ENCODE data around the gene DUSP1. TPM values are rescaled to one million over a fixed set of nuclear protein-coding genes. Genes with fewer than 3 reads are reported as not detected.

The DUSP1 gene
- total RNA-seq, 1 donor from 2014 or later: 2,876 TPM

GRCh38 chr5:172802112-172802511, 31.1 kb upstream of the DUSP1 start:
- Histone ChIP-seq H3K9me3 (no peaks in the 10 kb centered on the region), H3K4me1 (peaks cover 45% of the 10 kb centered on the region), H3K27me3 (no peaks in the 10 kb centered on the region), H3K36me3 (no peaks in the 10 kb centered on the region), H3K4me3 (no peak overlapping the region), H3K27ac (peak overlapping the region; percentile 92)
- intact Hi-C loops (cut with DNase I): no loop called here
- no peak for DNase-seq (ENCODE audit: extremely low spot score in 2 of 2)
- TF ChIP-seq POLR2AphosphoS5 (IDR thresholded peaks at IDR 0.05; ENCODE audit: insufficient read depth in 1 of 2, low read depth in 1 of 2) (no peak), CTCF (IDR thresholded peaks at IDR 0.05) (no peak), POLR2A (IDR thresholded peaks at IDR 0.05) (no peak)

GRCh38 chr5:172801179-172801671, 30.2 kb upstream of the DUSP1 start:
- Histone ChIP-seq H3K27me3 (no peaks in the 10 kb centered on the region), H3K4me3 (no peak overlapping the region), H3K9me3 (no peaks in the 10 kb centered on the region), H3K27ac (peak overlapping the region; percentile 92), H3K4me1 (peaks cover 44% of the 10 kb centered on the region), H3K36me3 (no peaks in the 10 kb centered on the region)
- DNase-seq (ENCODE audit: extremely low spot score in 2 of 2): no peak
- intact Hi-C loops (cut with DNase I): no loop called here
- no peak for TF ChIP-seq CTCF (IDR thresholded peaks at IDR 0.05)
- peak in 1 of 2 donors; percentile 33 for TF ChIP-seq POLR2AphosphoS5 (IDR thresholded peaks at IDR 0.05; ENCODE audit: insufficient read depth in 1 of 2, low read depth in 1 of 2)

DNA sequence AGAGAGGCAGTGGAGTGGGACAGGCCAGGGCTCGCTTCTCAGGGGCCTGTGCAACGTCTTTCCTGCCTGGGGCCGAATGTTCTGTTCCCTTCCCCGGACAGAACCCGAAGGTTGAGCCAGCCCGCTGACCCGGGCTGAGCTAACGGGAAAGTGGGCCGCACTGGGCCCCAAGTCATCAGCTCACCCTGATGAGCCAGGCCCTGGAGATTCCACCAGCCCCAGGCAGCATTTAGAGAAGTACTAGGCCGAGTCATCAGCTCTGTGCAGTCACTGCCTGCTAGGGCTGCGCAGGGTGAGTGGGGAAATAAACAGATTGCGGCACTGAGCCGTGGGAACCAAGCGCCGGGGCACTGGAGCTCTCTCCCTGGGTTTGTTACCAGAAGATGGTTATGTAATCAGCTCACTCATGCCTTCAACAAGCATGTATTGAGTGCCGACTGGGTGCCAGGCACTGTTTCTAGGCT, 29.1 kb upstream of the DUSP1 start:
- intact Hi-C loops (cut with DNase I): no loop called here
- Histone ChIP-seq H3K9me3 (no peaks in the 10 kb centered on the region), H3K27ac (peak overlapping the region; percentile 92), H3K27me3 (no peaks in the 10 kb centered on the region), H3K4me1 (peaks cover 52% of the 10 kb centered on the region), H3K4me3 (no peak overlapping the region), H3K36me3 (no peaks in the 10 kb centered on the region)
- DNase-seq (ENCODE audit: extremely low spot score in 2 of 2): peak in 1 of 2 donors; percentile 89
- no peak for TF ChIP-seq POLR2A (IDR thresholded peaks at IDR 0.05)
- TF ChIP-seq CTCF (IDR thresholded peaks at IDR 0.05): no peak
- peak in 1 of 2 donors; percentile 58 for TF ChIP-seq POLR2AphosphoS5 (IDR thresholded peaks at IDR 0.05; ENCODE audit: insufficient read depth in 1 of 2, low read depth in 1 of 2)

GRCh38 chr5:172799416-172799815, 28.4 kb upstream of the DUSP1 start:
- intact Hi-C loops (cut with DNase I): loop anchor here (5.0 kb wide), 1 partner anchor 73 kb away; no protein-coding TSS in a partner anchor
- Histone ChIP-seq H3K36me3 (no peaks in the 10 kb centered on the region), H3K4me3 (no peak overlapping the region), H3K27me3 (no peaks in the 10 kb centered on the region), H3K9me3 (no peaks in the 10 kb centered on the region), H3K4me1 (peaks cover 59% of the 10 kb centered on the region), H3K27ac (peak overlapping the region; percentile 92)
- TF ChIP-seq POLR2A (IDR thresholded peaks at IDR 0.05): no peak
- TF ChIP-seq CTCF (IDR thresholded peaks at IDR 0.05): no peak
- no peak for TF ChIP-seq POLR2AphosphoS5 (IDR thresholded peaks at IDR 0.05; ENCODE audit: insufficient read depth in 1 of 2, low read depth in 1 of 2)
- no peak for DNase-seq (ENCODE audit: extremely low spot score in 2 of 2)

- Histone ChIP-seq H3K27ac (peak overlapping the region; percentile 92), H3K4me1 (peaks cover 67% of the 10 kb centered on the region), H3K27me3 (no peaks in the 10 kb centered on the region), H3K4me3 (no peak overlapping the region), H3K9me3 (no peaks in the 10 kb centered on the region), H3K36me3 (no peaks in the 10 kb centered on the region)
- no peak for TF ChIP-seq CTCF (IDR thresholded peaks at IDR 0.05)
- TF ChIP-seq POLR2A (IDR thresholded peaks at IDR 0.05): no peak
- peak; percentile 25 to 67 for TF ChIP-seq POLR2AphosphoS5 (IDR thresholded peaks at IDR 0.05; ENCODE audit: insufficient read depth in 1 of 2, low read depth in 1 of 2)
- peak in 1 of 2 donors; percentile 94 for DNase-seq (ENCODE audit: extremely low spot score in 2 of 2)
- intact Hi-C loops (cut with DNase I): loop anchor here (5.0 kb wide), 1 partner anchor 74 kb away; no protein-coding TSS in a partner anchor
Measured at GRCh38 chr5:172798422-172799215, 27.6 kb upstream of the DUSP1 start.

Measured in vagina (tissue), 2 donors.